Measurements from ENCODE around the gene SPO11. TPM values are rescaled to one million over a fixed set of nuclear protein-coding genes. Genes with fewer than 3 reads are reported as not detected.

The SPO11 gene
- total RNA-seq, 1 experiment from 2014 or later = not detected

- Histone ChIP-seq H3K4me2 (ENCODE audit: insufficient read depth, insufficient read length, low read length) (no peak overlapping the region), H3K79me1 (ENCODE audit: insufficient read depth, low read depth, low read length, poor library complexity, severe bottlenecking) (no peaks in the 10 kb centered on the region), H4K91ac (ENCODE audit: insufficient read length, low read depth, low read length) (no peak overlapping the region), H3K4me1 (ENCODE audit: insufficient read depth, low read length) (0 out of 2 replicates have a peak, but pooled peaks cover 1% of the 10 kb centered on the region), H3K79me2 (ENCODE audit: insufficient read depth, low read length) (no peaks in the 10 kb centered on the region), H3K14ac (ENCODE audit: insufficient read depth, low read length) (no peak overlapping the region), H3T11ph (ENCODE audit: low read length) (no peak overlapping the region), H2BK12ac (ENCODE audit: insufficient read length, low read depth, low read length) (no peak overlapping the region), H3K27me3 (ENCODE audit: insufficient read depth, low read length) (no peaks in the 10 kb centered on the region), H2BK20ac (ENCODE audit: low read depth, low read length, poor library complexity, severe bottlenecking) (no peak overlapping the region), H3K9ac (ENCODE audit: extremely low read depth, insufficient read length, low read length) (no peak overlapping the region), H3K23ac (ENCODE audit: insufficient read length, low read depth, low read length) (no peak overlapping the region), H3K18ac (ENCODE audit: insufficient read length, low read depth, low read length) (no peak overlapping the region), H3K27ac (ENCODE audit: insufficient read length, low read depth, low read length) (no peak overlapping the region), H3K23me2 (ENCODE audit: insufficient read length, low read depth, low read length, poor library complexity, severe bottlenecking) (no peaks in the 10 kb centered on the region), H2AFZ (ENCODE audit: low read length) (no peak overlapping the region), H2BK5ac (ENCODE audit: insufficient read length, low read length) (no peak overlapping the region), H4K20me1 (ENCODE audit: control insufficient read depth, insufficient read depth, insufficient read length) (no peaks in the 10 kb centered on the region), H2BK15ac (ENCODE audit: low read depth, low read length) (no peak overlapping the region), H3K4ac (ENCODE audit: low read depth, low read length) (no peak overlapping the region), H2AK5ac (ENCODE audit: insufficient read length, low read length) (no peak overlapping the region), H4K8ac (replicated peaks; ENCODE audit: insufficient read length, low read depth, low read length) (no peak overlapping the region), H3K56ac (ENCODE audit: insufficient read length, low read depth, low read length) (no peak overlapping the region), H3K9me3 (ENCODE audit: control insufficient read depth, low read depth, low read length) (no peaks in the 10 kb centered on the region), H2BK120ac (ENCODE audit: low read depth, low read length, poor library complexity, severe bottlenecking) (no peak overlapping the region), H4K5ac (ENCODE audit: insufficient read length, low read depth, low read length) (no peak overlapping the region)
- Mint-ChIP-seq H3K36me3 (ENCODE audit: insufficient read depth in 1 of 3, low read depth in 3 of 3) (no peaks in the 10 kb centered on the region; a peak in 1 of 7 replicates), H3K9me3 (no peaks in the 10 kb centered on the region; a peak in 1 of 5 replicates), H3K27me3 (ENCODE audit: low read depth) (peaks cover 16% of the 10 kb centered on the region), H3K27ac (no peak overlapping the region), H3K4me3 (no peak overlapping the region), H3K4me1 (peaks cover 35 to 56% of the 10 kb centered on the region in 2 experiments)
- no peak for DNase-seq
- WGBS (ENCODE audit: extremely low coverage, insufficient read length, low lambda C conversion rate) = no CpG with 5 or more reads among the region's 5 CpGs
- TF ChIP-seq, protein P1, sequence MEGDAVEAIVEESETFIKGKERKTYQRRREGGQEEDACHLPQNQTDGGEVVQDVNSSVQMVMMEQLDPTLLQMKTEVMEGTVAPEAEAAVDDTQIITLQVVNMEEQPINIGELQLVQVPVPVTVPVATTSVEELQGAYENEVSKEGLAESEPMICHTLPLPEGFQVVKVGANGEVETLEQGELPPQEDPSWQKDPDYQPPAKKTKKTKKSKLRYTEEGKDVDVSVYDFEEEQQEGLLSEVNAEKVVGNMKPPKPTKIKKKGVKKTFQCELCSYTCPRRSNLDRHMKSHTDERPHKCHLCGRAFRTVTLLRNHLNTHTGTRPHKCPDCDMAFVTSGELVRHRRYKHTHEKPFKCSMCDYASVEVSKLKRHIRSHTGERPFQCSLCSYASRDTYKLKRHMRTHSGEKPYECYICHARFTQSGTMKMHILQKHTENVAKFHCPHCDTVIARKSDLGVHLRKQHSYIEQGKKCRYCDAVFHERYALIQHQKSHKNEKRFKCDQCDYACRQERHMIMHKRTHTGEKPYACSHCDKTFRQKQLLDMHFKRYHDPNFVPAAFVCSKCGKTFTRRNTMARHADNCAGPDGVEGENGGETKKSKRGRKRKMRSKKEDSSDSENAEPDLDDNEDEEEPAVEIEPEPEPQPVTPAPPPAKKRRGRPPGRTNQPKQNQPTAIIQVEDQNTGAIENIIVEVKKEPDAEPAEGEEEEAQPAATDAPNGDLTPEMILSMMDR (conservative IDR thresholded peaks at IDR 0.05) = no peak
These were observed 39.5 kb upstream of the SPO11 start for GRCh38 chr20:57290178-57290484.

Measured in H9 (cell line).